HG03442 (cell line): ENCODE measurements around the gene RSPH9.

ENCODE experiments used
- ATAC-seq: cut with Tn5 transposase; IDR thresholded peaks from one replicate; pipeline ENCODE4 v1.9.1; 2021; ENCODE audit warnings: mild to moderate bottlenecking, moderate library complexity; ENCODE audit not compliant: unreplicated experiment

RSPH9 gene

GRCh38 chr6:43667245-43668150, 22.7 kb downstream of the RSPH9 start:
- ATAC-seq = peak; percentile 49

GRCh38 chr6:43668151-43669028, 23.6 kb downstream of the RSPH9 start:
- ATAC-seq = no peak

GRCh38 chr6:43669050-43669921, 24.4 kb downstream of the RSPH9 start:
- no peak for ATAC-seq

GRCh38 chr6:43669922-43670622, 25.2 kb downstream of the RSPH9 start:
- ATAC-seq = no peak

GRCh38 chr6:43670623-43670986, 25.8 kb downstream of the RSPH9 start:
- no peak for ATAC-seq

GRCh38 chr6:43671011-43671800, 26.4 kb downstream of the RSPH9 start:
- no peak for ATAC-seq

GRCh38 chr6:43671801-43672690, 27.2 kb downstream of the RSPH9 start:
- no peak for ATAC-seq

GRCh38 chr6:43673444-43674084, 28.7 kb downstream of the RSPH9 start:
- ATAC-seq = no peak

- ATAC-seq = no peak
These were observed 29.5 kb downstream of the RSPH9 start for GRCh38 chr6:43674291-43674690.

GRCh38 chr6:43674921-43675320, 30.1 kb downstream of the RSPH9 start:
- no peak for ATAC-seq

GRCh38 chr6:43676962-43677606, 32.2 kb downstream of the RSPH9 start:
- no peak for ATAC-seq

GRCh38 chr6:43677759-43678158, 32.9 kb downstream of the RSPH9 start:
- ATAC-seq = no peak

GRCh38 chr6:43678341-43678740, 33.5 kb downstream of the RSPH9 start:
- no peak for ATAC-seq

- ATAC-seq = no peak
These were observed 34.2 kb downstream of the RSPH9 start for GRCh38 chr6:43679057-43679456.

- ATAC-seq = no peak
These were observed 35.7 kb downstream of the RSPH9 start for GRCh38 chr6:43680308-43681200.

GRCh38 chr6:43681303-43681702, 36.5 kb downstream of the RSPH9 start:
- no peak for ATAC-seq
